ENCODE data around the gene CLDN6. TPM values are rescaled to one million over a fixed set of nuclear protein-coding genes. Genes with fewer than 3 reads are reported as not detected.
A peak's percentile ranks its signal among the peaks of the same experiment; 100 is the strongest.

The CLDN6 gene
- total and polyA plus RNA-seq, 9 of the 15 experiments (the other 6 are each of a cell fraction or from before 2014, with no cell fraction given), result 0.22 to 0.75 (median 0.38) TPM; not detected in 3

DNA sequence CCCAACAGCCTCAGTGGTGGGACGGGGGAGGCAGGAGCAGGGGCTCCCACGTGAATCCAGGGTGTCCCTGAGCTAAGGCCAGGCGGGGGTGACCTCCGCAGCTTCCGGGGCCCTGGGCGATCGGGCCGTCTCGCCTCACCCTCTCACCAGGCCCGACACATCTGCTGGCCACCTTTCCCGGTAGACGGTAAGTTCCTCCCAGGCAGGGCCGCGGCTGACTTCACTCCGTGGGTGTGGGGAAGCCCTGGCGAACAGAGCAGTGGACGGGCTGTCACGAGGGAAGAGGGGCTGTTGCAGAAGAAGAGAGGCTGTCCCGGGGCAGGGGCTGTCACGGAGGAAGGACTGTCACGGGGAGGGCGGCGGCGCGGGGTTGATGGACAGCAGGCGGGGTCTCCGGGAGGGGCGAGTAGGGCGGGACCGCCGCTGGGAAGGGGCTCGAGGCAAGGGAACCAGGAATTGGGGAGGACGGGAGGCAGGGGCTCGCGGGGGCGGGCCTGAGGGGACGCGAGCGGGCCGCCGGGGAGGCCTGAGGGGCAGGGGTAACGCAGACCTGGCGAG is 38.2 kb downstream of the CLDN6 start (continued):
- TF ChIP-seq, protein P1, sequence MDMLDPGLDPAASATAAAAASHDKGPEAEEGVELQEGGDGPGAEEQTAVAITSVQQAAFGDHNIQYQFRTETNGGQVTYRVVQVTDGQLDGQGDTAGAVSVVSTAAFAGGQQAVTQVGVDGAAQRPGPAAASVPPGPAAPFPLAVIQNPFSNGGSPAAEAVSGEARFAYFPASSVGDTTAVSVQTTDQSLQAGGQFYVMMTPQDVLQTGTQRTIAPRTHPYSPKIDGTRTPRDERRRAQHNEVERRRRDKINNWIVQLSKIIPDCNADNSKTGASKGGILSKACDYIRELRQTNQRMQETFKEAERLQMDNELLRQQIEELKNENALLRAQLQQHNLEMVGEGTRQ (CRISPR knock-in tag; IDR thresholded peaks at IDR 0.05), result 0 out of 2 replicates have a peak, but pooled peaks have one; percentile 20
- TF ChIP-seq ZBTB11 (CRISPR knock-in tag; IDR thresholded peaks at IDR 0.05) (no peak), MIER1 (IDR thresholded peaks at IDR 0.05; ENCODE audit: low read depth) (no peak), RFX1 (IDR thresholded peaks at IDR 0.05) (no peak), ZNF41 (CRISPR knock-in tag; conservative IDR thresholded peaks at IDR 0.05) (no peak), PHF8 (IDR thresholded peaks at IDR 0.05; ENCODE audit: borderline replicate concordance, low read length) (no peak), MBD1 (CRISPR knock-in tag; IDR thresholded peaks at IDR 0.05) (no peak), PPARD (CRISPR knock-in tag; IDR thresholded peaks at IDR 0.05) (no peak), ZNF695 (CRISPR knock-in tag; IDR thresholded peaks at IDR 0.05) (no peak), NELFE (IDR thresholded peaks at IDR 0.05; ENCODE audit: insufficient read depth, insufficient read length) (no peak), HDGF (IDR thresholded peaks at IDR 0.05) (peak; percentile 57; the same call in 1 of the 2 replicates), PHB (CRISPR knock-in tag; IDR thresholded peaks at IDR 0.05) (no peak), MEF2D (tag; conservative IDR thresholded peaks at IDR 0.05; ENCODE audit: low read depth) (no peak), MYBL2 (IDR thresholded peaks at IDR 0.05; ENCODE audit: low read depth) (no peak), MYBL2 (CRISPR knock-in tag; IDR thresholded peaks at IDR 0.05; ENCODE audit: borderline replicate concordance) (0 out of 2 replicates have a peak, but pooled peaks have one; percentile 60), HDAC8 (tag; IDR thresholded peaks at IDR 0.05) (no peak)
- TF ChIP-seq, protein P2, sequence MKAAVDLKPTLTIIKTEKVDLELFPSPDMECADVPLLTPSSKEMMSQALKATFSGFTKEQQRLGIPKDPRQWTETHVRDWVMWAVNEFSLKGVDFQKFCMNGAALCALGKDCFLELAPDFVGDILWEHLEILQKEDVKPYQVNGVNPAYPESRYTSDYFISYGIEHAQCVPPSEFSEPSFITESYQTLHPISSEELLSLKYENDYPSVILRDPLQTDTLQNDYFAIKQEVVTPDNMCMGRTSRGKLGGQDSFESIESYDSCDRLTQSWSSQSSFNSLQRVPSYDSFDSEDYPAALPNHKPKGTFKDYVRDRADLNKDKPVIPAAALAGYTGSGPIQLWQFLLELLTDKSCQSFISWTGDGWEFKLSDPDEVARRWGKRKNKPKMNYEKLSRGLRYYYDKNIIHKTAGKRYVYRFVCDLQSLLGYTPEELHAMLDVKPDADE (conservative IDR thresholded peaks at IDR 0.05; ENCODE audit: control insufficient read depth, low read depth, low read length), result peak; percentile 34; the same call in 1 of the 2 replicates
- TF ChIP-seq, protein P3, sequence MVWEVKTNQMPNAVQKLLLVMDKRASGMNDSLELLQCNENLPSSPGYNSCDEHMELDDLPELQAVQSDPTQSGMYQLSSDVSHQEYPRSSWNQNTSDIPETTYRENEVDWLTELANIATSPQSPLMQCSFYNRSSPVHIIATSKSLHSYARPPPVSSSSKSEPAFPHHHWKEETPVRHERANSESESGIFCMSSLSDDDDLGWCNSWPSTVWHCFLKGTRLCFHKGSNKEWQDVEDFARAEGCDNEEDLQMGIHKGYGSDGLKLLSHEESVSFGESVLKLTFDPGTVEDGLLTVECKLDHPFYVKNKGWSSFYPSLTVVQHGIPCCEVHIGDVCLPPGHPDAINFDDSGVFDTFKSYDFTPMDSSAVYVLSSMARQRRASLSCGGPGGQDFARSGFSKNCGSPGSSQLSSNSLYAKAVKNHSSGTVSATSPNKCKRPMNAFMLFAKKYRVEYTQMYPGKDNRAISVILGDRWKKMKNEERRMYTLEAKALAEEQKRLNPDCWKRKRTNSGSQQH (CRISPR knock-in tag; IDR thresholded peaks at IDR 0.05), result no peak

All from K562 (cell line).